ENCODE data around the gene AMIGO3. TPM values are rescaled to one million over a fixed set of nuclear protein-coding genes. Genes with fewer than 3 reads are reported as not detected.

Gene AMIGO3
- total RNA-seq, 1 experiment from 2014 or later, result 0.32 TPM

GRCh38 chr3:49714728-49715550 lies 4.5 kb downstream of the AMIGO3 start:
- no peak for ATAC-seq
- intact Hi-C loops (cut with micrococcal nuclease), result no loop called here
- POLR2A ChIA-PET, result no interaction called here

More at GRCh38 chr3:49714728-49715550, 4.5 kb downstream of the AMIGO3 start:
- no peaks in the 10 kb centered on the region; a peak in 2 of 4 replicates for H3K36me3 ChIP-seq (ENCODE audit: control insufficient read depth in 1 of 2, insufficient read depth in 2 of 2, low read length in 2 of 2)
- ChIA-PET RAD21 (ENCODE audit: low non-redundant PET in 1 of 2, low total read pairs in 2 of 2, uncharacterized antibody in 2 of 2, unreplicated experiment in 2 of 2) (no interaction called here), CTCF (no interaction called here)
- H3K4me1 ChIP-seq (ENCODE audit: control insufficient read depth in 1 of 2, insufficient read depth in 2 of 2, low read length in 2 of 2), result peaks cover 0 to 12% of the 10 kb centered on the region in 2 experiments; a peak in 2 of 4 replicates
- H3K9ac ChIP-seq (ENCODE audit: low read length), result no peak overlapping the region
- no peak for TF ChIP-seq CBX3 (IDR thresholded peaks at IDR 0.05; ENCODE audit: low read depth)
- no peak for TF ChIP-seq FOSL1 (IDR thresholded peaks at IDR 0.05; ENCODE audit: low read depth)
- TF ChIP-seq EGR1 (IDR thresholded peaks at IDR 0.05; ENCODE audit: low read depth), result no peak
- no peak for TF ChIP-seq EZH2 (IDR thresholded peaks at IDR 0.05)
- TF ChIP-seq ZBTB33 (IDR thresholded peaks at IDR 0.05; ENCODE audit: extremely low read depth, insufficient replicate concordance, low read length), result no peak
- no peak for TF ChIP-seq SIN3A (IDR thresholded peaks at IDR 0.05; ENCODE audit: low read depth)
- TF ChIP-seq REST (IDR thresholded peaks at IDR 0.05; ENCODE audit: low read depth), result no peak
- no peak for TF ChIP-seq SP1 (IDR thresholded peaks at IDR 0.05; ENCODE audit: low read depth)
- TF ChIP-seq SRF (IDR thresholded peaks at IDR 0.05; ENCODE audit: low read depth), result no peak
- TF ChIP-seq YY1 (IDR thresholded peaks at IDR 0.05; ENCODE audit: extremely low read depth, insufficient replicate concordance, low read depth, low read length), result no peak
- no peak for TF ChIP-seq ATF3 (IDR thresholded peaks at IDR 0.05)
- TF ChIP-seq POLR2A (IDR thresholded peaks at IDR 0.05; ENCODE audit: borderline replicate concordance, extremely low read depth, insufficient read depth, insufficient read length), result no peak
- no peak for TF ChIP-seq TCF7L2 (IDR thresholded peaks at IDR 0.05; ENCODE audit: borderline replicate concordance, extremely low read depth, insufficient read depth, insufficient read length)
- TF ChIP-seq EZH2phosphoT487 (IDR thresholded peaks at IDR 0.05; ENCODE audit: borderline replicate concordance), result no peak
- H4K20me1 ChIP-seq (ENCODE audit: insufficient read depth), result no peaks in the 10 kb centered on the region
- no peak overlapping the region for H2AFZ ChIP-seq (ENCODE audit: low read depth, low read length, poor library complexity, severe bottlenecking)
- no peaks in the 10 kb centered on the region for H3K9me2 ChIP-seq (ENCODE audit: insufficient read depth)
- H3K4me2 ChIP-seq (ENCODE audit: low read length), result no peak overlapping the region
- H3K4me3 ChIP-seq (replicated peaks in 1 of 2; ENCODE audit: low read depth in 1 of 2, low read length in 2 of 2), result no peak overlapping the region
- no peaks in the 10 kb centered on the region for H3K27me3 ChIP-seq (ENCODE audit: insufficient read depth, low read length)
- H3K27ac ChIP-seq (ENCODE audit: low read depth, low read length), result no peak overlapping the region
- H3K9me3 ChIP-seq (ENCODE audit: control insufficient read depth in 1 of 2, insufficient read depth in 1 of 2, low read depth in 1 of 2, low read length in 2 of 2), result no peaks in the 10 kb centered on the region
- no peaks in the 10 kb centered on the region for H3K79me2 ChIP-seq (ENCODE audit: insufficient read depth, low read length)
- no TSS peak for BruUV-seq (replicated peaks)
- no peak for DNase-seq (ENCODE audit: low read depth, low spot score)

Measured in HCT116 (cell line).